Activated CD8-positive, alpha-beta memory T cell treated with anti-CD3 and anti-CD28 coated beads, Interleukin-2, amount 50 U/mL, for 48 hours (primary cell): ENCODE data around the gene B4GALNT4.
"Not testable (repeated sequence)": the region's sequence is repeated elsewhere in the genome, so short reads cannot be mapped to it uniquely, and the experiment has no call there.

Experiments used
- DNase-seq: peaks from one replicate; pipeline ENCODE4 v3.0.0-alpha.2; 2020

B4GALNT4 gene

DNA sequence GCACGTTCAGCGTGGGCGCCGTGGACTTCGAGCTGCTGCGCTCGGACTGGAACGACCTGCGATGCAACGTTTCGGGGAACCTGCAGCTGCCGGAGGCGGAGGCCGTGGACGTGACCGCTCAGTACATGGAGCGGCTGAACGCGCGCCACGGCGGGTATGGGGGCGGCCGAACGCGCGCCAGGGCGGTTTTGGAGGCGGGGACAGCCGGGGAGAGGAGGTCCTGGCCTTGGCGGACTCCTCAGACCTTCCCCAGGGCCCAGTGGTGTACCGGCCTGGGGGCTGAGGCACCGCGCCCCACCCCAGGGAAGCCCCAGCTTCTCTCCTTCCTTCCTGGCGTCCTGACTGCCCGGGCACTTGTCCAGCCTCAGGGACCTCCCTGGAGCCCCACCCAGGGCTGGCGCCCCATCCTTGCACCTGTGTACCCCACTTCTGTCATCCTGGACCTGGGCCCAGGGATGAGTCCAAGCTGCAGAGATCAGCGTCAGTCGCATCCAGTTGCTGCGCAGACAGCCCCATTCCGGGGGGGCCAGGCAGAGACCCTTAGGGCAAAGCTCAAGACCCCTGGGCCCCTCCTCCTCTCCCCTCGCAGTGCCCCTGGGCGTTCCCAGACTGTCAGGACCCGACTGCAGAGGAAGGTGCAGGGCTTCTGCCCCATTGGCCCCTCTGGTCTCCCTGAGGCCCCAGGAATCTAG is 8.0 kb downstream of the B4GALNT4 start:
- DNase-seq = no peak

GRCh38 chr11:377883-378500 is 8.7 kb downstream of the B4GALNT4 start:
- DNase-seq = no peak

DNA sequence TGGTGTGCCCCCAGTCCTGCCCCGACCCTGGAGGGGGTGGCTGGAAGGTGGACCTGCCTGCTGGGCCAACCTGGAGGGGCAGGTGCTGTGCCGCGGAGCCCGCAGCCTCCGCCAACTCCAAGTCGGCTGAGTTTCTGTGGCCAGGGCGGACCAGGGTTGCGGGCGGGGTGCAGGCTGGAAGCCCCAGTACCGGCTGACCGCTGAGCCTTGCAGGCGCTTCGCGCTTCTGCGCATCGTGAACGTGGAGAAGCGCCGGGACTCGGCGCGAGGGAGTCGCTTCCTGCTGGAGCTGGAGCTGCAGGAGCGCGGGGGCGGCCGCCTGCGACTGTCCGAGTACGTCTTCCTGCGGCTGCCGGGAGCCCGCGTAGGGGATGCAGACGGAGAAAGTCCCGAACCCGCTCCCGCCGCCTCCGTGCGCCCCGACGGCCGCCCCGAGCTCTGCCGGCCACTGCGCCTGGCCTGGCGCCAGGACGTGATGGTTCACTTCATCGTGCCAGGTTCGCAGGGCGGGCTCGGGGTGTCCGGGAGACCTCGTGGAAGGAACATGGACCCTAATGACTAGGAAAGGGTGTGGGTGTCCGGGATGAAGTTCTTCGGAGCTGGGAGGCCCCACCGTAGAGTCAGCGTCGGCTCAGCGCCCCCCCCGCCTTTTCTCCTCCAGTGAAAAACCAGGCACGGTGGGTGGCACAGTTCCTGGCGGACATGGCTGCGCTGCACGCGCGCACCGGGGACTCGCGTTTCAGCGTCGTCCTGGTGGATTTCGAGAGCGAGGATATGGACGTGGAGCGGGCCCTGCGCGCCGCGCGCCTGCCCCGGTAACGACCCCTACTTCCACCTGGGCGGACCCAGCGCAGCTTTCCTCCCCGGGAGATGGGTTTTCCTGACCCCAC is 10.2 kb downstream of the B4GALNT4 start:
- no peak for DNase-seq

DNA sequence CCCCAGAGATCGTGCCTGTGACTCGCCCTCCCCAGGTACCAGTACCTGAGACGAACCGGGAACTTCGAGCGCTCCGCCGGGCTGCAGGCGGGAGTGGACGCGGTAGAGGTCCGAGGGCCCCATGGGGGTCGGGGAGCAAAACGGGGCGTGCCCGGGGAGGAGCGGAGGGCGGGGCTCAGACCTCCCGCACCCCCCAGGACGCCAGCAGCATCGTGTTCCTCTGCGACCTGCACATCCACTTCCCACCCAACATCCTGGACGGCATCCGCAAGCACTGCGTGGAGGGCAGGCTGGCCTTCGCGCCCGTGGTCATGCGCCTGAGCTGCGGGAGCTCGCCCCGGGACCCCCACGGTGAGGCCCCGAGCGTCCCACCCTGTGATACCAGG is 10.8 kb downstream of the B4GALNT4 start:
- DNase-seq = no peak

DNA sequence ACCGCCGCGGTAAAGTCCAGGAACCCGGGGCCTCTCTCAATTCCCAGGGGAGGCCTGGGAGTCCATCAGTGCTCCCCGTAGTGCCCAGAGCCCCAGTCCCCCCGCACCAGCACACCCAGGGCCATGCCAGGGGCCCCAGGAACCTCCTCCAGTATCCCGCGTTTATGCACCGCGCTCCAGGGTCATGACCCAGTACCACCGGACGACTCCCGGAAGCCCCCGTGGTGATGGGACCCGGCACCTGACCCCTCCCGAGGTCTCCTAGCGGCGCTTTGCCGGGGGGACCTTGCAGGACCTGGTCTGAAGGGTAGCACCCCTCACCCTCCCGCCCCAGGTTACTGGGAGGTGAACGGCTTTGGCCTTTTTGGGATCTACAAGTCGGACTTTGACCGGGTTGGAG is 11.2 kb downstream of the B4GALNT4 start:
- DNase-seq = no peak

DNA sequence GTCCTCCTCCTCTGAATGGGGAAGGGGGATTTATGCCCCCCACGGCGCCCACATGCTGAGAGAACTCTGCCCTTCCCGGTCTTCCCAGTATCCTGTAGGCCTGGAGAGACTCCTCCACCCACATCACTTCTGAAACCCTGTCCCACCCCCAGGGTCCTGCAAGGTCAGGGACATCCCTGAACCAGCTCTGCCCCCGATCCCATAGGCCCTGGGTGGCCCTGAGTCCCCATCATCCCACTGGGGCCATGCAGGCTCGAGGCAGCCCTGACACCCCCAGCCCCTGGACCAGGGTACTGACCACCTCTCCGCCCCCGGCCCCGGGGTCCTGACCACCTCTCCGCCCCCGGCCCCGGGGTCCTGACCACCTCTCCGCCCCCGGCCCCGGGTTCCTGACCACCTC is 11.7 kb downstream of the B4GALNT4 start:
- no peak for DNase-seq

DNA sequence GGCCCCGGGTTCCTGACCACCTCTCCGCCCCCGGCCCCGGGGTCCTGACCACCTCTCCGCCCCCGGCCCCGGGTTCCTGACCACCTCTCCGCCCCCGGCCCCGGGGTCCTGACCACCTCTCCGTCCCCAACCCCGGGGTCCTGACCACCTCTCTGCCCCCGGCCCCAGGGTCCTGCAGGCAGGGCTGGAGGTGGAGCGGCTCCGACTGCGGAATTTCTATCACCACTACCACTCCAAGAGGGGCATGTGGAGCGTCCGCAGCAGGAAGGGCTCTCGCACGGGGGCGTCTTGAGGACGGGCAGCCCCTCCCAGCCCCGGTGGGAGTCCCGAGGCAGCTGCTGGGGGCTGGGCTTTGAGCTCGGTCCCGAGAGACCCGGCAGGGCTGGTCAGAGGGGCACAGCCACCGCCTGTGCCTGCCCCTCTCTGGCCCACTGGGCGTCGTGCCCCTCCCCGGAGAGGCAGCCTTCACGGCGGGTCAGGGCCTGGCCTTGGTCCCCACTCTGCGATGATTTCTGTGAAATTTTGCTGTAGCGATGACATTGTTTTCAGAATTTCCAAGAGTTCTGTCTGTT is 12.3 kb downstream of the B4GALNT4 start:
- no peak for DNase-seq

DNA sequence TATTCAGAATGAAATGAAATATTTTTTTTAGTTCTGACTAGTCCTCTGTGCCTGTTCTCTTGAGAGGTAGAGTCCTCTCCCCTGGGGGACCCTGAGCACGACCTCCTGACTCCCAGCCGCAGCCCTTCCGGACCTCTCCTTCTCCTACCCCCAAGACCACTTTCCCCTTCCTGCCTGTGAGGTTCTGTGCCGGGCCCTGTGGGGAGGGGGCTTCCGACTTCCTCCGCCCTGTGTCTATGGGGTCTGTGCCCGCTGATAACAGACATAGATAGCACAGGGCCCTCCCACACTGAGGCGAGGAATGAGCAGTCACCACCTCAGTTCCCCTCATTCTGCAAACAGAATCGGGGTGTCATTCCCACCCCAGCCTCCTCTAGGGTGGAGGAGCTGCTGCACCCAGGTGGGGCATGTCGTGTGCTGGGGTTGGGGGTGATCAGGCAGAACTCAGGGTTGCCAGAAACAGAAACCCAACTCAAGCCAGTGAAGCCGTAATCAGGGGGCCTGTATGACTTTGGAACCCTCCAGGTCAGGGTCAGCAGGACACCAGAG is 12.9 kb downstream of the B4GALNT4 start:
- no peak for DNase-seq

- DNase-seq = no peak
Measured at GRCh38 chr11:383431-383830, 14.1 kb downstream of the B4GALNT4 start.

- no peak for DNase-seq
Measured at GRCh38 chr11:384511-384910, 15.2 kb downstream of the B4GALNT4 start.

DNA sequence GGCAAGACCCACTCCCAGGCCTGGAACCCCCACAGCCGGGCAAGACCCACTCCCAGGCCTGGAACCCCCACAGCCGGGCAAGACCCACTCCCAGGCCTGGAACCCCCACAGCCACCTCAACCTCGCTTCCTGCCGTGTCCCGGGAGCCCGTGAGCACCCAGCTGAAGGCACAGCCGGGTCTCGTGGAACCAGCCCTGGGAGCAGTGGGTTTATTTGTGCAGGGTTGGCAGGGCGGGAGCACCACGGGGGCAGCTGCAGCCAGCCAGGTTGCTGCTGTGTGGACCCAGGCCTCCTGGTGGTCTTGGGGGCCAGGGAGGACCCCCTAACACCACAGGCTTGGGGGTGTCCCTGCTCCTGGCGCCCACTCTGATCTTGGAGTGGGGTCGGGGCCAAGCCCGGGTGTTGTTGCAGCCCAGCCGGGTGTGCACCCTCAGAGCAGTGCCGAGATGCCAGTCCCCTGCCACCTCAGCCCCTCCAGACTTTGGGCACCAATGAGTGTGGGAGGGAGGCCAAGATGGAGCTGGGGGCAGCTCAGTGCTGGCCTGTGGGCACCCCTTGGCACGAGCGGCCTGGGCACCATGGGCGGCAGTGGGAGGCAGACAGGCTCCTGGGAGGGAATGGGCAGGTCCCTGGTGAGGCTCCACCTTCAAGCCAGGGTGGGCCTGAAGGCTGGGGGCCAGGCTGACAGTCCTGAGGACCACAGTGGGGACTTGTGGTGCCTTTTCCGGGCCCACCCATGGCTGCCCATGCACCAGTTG is 16.5 kb downstream of the B4GALNT4 start:
- no peak for DNase-seq

- no peak for DNase-seq
Measured at GRCh38 chr11:386483-386882, 17.2 kb downstream of the B4GALNT4 start.

GRCh38 chr11:387193-387793 is 18.0 kb downstream of the B4GALNT4 start:
- DNase-seq = no peak

DNA sequence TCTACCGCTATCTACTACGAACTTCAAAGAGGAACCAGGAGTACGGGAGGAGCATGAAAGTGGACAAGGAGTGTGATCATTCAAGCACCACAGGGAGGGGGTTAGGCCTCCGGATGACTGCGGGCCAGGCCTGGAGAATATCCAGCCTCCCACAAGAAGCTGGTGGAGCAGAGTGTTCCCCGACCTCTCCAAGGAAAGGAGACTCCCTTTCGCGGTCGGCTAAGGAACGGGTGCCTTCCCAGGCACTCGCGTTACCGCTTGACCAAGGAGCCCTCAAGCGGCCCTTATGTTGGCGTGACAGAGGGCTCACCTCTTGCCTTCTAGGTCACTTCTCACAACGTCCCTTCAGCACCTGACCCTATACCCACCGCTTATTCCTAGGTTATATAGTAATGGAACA is 20.1 kb downstream of the B4GALNT4 start:
- DNase-seq = not testable (repeated sequence)

- no peak for DNase-seq
Measured at GRCh38 chr11:390175-390574, 20.9 kb downstream of the B4GALNT4 start.

GRCh38 chr11:391117-392017 is 22.1 kb downstream of the B4GALNT4 start:
- no peak for DNase-seq

DNA sequence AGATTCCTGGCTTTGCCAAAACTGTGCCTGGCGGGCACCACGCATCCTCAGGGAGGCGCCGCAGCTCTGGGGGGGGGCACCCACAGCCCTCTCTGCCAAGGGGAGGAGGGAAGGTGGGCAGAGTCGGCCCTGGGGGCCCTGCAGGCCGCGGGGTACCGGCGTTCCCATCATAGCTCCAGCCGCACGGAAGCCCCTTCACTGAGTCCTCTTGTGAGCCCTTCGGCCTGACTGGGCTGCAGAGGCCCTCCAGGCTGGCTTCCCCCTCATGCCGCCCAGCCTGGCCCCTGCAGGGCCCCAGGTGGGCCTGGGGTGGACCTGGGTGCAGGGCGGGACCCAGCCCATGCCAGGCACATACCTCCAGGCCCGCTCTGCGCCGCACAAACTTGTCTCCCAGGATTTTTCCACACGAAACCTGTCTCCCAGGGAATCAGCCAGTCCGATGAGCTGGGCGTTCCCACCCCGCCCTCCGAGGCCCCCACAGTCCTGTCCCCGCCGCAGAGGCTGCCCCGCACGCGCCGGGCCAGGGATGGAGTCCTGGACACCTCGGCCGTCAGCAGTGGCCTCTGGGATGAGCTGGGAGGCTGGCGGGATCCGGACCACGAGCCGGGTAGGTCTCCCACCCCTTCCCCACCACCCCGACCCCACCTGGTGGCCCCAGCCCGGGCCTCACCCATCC is 22.9 kb downstream of the B4GALNT4 start:
- no peak for DNase-seq

GRCh38 chr11:393219-394033 is 24.1 kb downstream of the B4GALNT4 start:
- DNase-seq = no peak
